ENCODE data around the gene MEA1. TPM values are rescaled to one million over a fixed set of nuclear protein-coding genes. Genes with fewer than 3 reads are reported as not detected.

Gene MEA1
- total RNA-seq (2014; rRNA removed; shearing (Covaris generic)): 67.6 and 81.1 TPM in 2 replicates

DNA sequence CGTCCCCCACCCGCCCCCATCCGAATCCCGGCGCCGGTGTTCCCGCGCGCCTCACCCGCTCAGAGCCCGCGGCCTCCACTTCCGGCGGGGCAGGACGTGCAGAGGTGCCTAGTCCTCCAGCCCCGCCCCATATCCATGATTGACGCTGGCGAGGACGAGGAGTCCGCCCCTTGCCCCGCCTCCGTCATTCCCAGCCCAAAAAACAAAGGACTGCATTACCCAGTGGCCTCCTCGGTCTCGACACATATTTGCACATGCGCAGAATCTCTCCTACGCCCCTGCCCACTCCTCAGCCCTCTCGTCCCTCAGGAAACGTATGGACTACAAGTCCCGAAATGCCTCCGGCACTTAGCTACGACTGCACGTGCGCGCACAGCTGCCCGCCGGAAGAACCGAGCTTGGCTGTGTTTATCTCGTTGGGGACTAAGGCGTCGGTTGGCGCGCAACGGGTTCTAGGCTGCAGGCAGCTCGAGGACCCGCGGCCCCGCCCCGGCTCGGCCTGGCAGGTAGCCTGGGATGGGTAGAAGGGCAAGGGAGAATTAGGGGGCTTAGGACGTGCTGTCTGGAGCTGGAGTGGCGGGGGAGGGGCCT lies at the start of gene MEA1, which contains the start of gene KLHDC3:
Gene MEA1 (minus strand): TSS at position 104 of the 591 bp plus-strand sequence. CDS start 133 bp downstream, outside the sequence.
Gene KLHDC3 (plus strand): TSS at position 407 of the 591 bp plus-strand sequence. CDS start 2,944 bp downstream, outside the sequence.
- Histone ChIP-seq H3K27me3 (no peaks in the 10 kb centered on the region), H3K27ac (peak within 1 kb of the TSS; percentile 43), H3K4me1 (peaks cover 5% of the 10 kb centered on the region; the same call in 1 of the 2 replicates), H3K36me3 (peaks cover 18% of the 10 kb centered on the region), H3K4me3 (peak within 1 kb of the TSS; percentile 63), H3K9me3 (replicated peaks) (no peaks in the 10 kb centered on the region)
- peak; percentile 100 for DNase-seq

DNA sequence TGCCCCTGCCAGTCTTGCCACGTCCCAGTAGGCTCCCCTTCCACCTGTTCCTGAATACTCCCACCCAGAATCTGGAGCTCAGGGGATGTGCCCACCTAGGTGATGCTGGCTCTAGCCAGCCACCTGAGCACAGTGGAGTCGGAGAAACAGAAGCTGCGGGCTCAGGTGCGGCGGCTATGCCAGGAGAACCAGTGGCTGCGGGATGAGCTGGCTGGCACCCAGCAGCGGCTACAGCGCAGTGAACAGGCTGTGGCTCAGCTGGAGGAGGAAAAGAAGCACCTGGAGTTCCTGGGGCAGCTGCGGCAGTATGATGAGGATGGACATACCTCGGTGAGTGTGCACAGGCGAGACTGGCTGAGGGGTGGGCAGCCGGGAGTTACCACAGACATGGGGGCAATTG lies 49.1 kb upstream of the MEA1 start:
- no peak overlapping the region for H3K27ac ChIP-seq
- no peak for DNase-seq
- H3K36me3 ChIP-seq: no peaks in the 10 kb centered on the region

DNA sequence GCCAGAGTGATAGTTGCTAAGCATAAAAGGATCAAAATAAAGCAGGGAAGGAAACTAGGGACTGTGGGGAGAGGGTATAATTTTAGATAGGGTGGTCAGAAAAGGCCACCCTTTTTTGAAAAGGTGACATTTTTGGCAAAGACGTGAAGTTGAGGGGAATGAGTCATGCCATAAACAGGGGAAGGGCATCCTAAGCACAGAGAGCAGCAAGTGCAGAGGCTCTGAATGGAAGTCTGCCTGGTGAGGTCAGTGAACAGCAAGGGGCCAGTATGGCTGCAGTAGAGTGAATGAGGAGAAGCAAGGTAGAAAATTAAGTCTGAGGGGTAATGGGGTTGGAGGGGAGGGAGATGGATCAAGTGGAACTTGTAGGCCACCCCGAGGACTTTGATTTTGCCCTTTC lies 48.1 kb upstream of the MEA1 start:
- H3K27ac ChIP-seq: no peak overlapping the region
- DNase-seq: no peak

More for the DNA sequence above, 49.1 kb upstream of the MEA1 start:
- peaks cover 5% of the 10 kb centered on the region for H3K4me1 ChIP-seq
- H3K9me3 ChIP-seq (replicated peaks): no peaks in the 10 kb centered on the region
- H3K27me3 ChIP-seq: no peaks in the 10 kb centered on the region
- no peak overlapping the region for H3K4me3 ChIP-seq

DNA sequence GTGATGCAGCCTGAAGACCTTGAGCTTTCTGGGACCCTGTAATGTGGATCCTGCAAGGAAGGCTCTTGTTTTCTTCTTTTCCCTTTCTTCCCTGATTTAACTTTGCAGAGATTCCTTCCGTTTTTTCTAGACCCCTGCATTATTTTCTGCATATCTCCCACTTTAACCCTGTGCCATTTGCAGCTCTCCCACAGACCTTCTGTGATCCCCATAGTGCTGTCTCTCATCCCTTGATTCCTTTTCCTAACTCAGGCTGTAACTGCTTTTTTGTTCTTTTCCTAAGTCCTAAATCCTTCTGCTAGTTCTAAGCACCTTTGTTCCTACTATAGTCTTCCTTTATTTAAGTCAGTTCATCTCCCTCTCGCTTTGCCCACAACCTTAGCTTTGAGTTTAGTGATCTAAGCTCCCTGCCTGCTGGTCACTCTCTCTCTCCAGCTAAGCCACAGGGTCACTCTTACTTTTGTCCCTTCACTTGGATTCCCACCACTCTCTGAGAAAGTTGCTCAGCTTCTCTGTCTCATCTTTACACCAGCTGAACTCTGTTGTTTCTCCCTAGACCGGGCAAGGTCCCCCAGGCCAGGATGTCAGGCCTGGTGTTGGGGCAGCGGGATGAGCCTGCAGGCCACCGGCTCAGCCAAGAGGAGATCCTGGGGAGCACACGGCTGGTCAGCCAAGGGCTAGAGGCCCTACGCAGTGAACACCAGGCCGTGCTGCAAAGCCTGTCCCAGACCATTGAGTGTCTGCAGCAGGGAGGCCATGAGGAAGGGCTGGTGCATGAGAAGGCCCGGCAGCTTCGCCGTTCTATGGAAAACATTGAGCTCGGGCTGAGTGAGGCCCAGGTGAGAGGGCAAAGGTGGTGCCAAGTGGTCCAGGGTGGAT lies 47.2 kb upstream of the MEA1 start:
- Histone ChIP-seq H3K4me1 (peaks cover 5% of the 10 kb centered on the region), H3K4me3 (no peak overlapping the region), H3K27me3 (no peaks in the 10 kb centered on the region), H3K27ac (no peak overlapping the region), H3K36me3 (no peaks in the 10 kb centered on the region), H3K9me3 (replicated peaks) (no peaks in the 10 kb centered on the region)
- DNase-seq: no peak

More for the DNA sequence above, 48.1 kb upstream of the MEA1 start:
- Histone ChIP-seq H3K4me1 (peaks cover 5% of the 10 kb centered on the region), H3K9me3 (replicated peaks) (no peaks in the 10 kb centered on the region), H3K36me3 (no peaks in the 10 kb centered on the region), H3K27me3 (no peaks in the 10 kb centered on the region), H3K4me3 (no peak overlapping the region)

DNA sequence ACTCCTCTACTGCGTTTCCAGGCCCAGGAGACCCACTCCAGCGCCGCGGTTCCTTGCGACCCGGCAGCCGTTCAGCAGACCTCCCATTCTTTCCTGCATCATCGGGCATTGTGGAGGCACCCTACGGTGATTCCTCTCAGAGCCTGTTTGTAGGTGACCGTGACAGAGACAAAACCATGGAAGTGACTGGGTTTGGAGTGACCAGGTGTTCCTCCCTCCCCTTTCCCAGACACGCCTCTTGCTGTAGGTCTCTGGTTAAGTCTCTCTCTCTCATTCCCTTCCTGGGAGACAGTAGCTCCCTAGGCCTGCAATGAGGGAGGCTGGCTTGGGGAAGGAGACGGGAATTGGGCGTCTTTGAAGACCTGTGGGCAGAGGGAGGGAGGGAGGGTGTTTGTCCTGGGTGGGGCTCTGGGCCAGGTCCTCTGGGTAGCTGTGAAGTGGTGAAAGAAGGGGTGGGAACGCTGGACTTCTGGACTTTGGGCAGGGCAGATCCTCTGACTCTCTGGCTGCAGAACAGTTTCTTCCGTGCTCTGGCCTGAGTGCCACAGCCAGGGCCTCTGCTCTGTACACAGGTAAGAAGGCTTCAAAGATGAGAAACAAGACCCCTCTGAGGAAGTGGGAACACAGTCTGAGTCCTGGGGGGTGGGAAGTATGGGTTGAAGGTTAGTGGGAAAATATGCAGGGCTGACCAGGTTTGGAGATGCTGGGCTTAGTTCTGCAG lies 46.4 kb upstream of the MEA1 start:
- DNase-seq: no peak
- no peaks in the 10 kb centered on the region for H3K36me3 ChIP-seq
- H3K9me3 ChIP-seq (replicated peaks): no peaks in the 10 kb centered on the region

DNA sequence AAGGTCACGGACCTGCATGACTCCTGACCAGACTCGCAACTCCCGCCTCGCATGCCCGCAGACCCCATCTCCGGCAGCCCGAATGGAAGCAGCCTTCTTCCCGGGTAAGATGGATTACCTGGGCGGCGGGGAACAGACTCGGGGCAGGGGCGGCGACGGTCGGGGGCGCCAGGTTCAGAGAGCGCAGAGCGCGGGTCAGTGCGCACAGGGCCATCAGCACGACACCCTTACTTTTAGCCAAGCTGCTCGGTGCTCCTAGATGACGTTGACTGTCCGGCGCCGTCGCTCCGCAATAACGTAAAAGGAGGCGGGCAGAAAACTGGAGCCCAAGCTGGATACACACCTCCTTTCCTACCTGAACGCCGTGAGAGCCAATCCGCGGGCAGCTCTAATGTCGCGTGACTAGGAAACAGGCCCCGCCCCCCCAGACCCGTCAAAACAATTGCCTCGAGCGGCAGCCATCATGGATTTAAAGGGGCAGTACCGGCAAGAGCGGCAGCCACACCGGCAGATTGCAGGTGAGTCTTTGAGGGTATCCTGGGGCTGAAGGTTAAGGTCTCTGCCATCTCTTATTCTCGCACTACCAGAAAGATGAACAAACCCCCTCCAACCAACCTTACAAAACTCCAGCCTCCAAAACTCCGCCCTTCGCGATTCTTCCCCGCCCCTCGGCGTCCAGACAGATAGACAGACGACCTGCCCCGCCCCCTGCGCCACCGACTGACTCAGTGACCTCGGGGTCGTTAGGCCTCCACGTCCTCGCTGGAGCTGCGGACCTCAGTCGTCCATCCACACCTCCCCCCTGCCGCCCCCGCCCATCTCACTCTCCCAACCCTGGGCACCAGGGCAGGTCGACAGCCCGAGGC lies 45.7 kb upstream of the MEA1 start, which contains the start of the genes KLC4 and MRPL2:
Gene KLC4 (plus strand): TSS at position 464 of the 866 bp plus-strand sequence. CDS start 1,705 bp downstream, outside the sequence.
Gene MRPL2 (minus strand): TSS at position 267 of the 866 bp plus-strand sequence. CDS start 53 bp downstream, at position 214.
- Histone ChIP-seq H3K27ac (peak within 1 kb of the TSS; percentile 61), H3K27me3 (no peaks in the 10 kb centered on the region), H3K36me3 (no peaks in the 10 kb centered on the region; the same call in 1 of the 2 replicates), H3K4me3 (peak within 1 kb of the TSS; percentile 84), H3K9me3 (replicated peaks) (no peaks in the 10 kb centered on the region), H3K4me1 (peaks cover 5% of the 10 kb centered on the region)
- DNase-seq: peak; percentile 98 to 99

More for the DNA sequence above, 46.4 kb upstream of the MEA1 start:
- H3K4me1 ChIP-seq: peaks cover 5% of the 10 kb centered on the region
- peak overlapping the region; percentile 84 for H3K4me3 ChIP-seq
- peak overlapping the region; percentile 61 for H3K27ac ChIP-seq
- no peaks in the 10 kb centered on the region for H3K27me3 ChIP-seq

DNA sequence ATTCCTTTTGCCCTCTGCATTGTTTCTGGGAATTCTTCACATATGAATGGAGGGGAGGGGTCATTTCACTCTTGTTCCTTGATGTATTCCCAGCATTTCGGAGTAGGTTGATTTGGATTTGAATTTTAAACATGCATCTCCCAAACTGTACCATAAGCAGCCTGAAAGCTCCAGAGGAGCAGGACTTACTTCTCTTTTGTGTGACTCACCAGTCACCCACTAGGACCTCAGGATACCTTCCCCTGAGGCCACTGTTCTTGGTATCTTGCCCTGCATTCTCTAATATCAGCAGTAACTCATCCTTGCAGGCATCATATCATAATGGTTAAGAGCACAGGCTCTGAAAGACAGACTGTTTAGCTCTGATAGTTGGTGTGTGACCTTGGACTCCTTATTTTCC lies 44.8 kb upstream of the MEA1 start:
- peak overlapping the region; percentile 84 for H3K4me3 ChIP-seq
- no peaks in the 10 kb centered on the region for H3K9me3 ChIP-seq (replicated peaks)
- DNase-seq: no peak
- H3K27me3 ChIP-seq: no peaks in the 10 kb centered on the region
- peak overlapping the region; percentile 61; the same call in 1 of the 2 replicates for H3K27ac ChIP-seq
- H3K36me3 ChIP-seq: no peaks in the 10 kb centered on the region; the same call in 1 of the 2 replicates
- H3K4me1 ChIP-seq: peaks cover 5% of the 10 kb centered on the region

DNA sequence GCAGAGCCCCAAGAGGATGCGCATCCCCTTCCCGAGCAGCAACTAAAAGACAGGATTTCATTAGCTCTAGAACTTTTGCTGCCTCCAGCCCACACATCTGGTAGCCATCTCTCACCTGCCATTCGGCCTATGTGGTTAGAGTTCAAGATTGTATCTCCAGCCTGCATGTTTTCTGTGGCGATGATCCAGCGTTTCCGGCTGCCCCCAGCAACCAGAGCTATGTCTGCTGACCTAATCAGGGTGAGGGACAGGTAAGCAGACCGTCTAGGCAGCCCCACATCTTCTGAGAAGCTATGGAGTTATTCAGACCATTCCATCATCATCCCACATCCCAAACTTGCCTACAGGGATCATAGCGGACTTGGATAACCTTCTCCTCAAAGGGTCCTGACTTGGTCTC lies 42.2 kb upstream of the MEA1 start:
- no peak overlapping the region for H3K4me3 ChIP-seq
- H3K27ac ChIP-seq: no peak overlapping the region
- peaks cover 16% of the 10 kb centered on the region for H3K4me1 ChIP-seq
- no peaks in the 10 kb centered on the region for H3K9me3 ChIP-seq (replicated peaks)
- DNase-seq: no peak
- H3K27me3 ChIP-seq: no peaks in the 10 kb centered on the region
- H3K36me3 ChIP-seq: no peaks in the 10 kb centered on the region; the same call in 1 of the 2 replicates

DNA sequence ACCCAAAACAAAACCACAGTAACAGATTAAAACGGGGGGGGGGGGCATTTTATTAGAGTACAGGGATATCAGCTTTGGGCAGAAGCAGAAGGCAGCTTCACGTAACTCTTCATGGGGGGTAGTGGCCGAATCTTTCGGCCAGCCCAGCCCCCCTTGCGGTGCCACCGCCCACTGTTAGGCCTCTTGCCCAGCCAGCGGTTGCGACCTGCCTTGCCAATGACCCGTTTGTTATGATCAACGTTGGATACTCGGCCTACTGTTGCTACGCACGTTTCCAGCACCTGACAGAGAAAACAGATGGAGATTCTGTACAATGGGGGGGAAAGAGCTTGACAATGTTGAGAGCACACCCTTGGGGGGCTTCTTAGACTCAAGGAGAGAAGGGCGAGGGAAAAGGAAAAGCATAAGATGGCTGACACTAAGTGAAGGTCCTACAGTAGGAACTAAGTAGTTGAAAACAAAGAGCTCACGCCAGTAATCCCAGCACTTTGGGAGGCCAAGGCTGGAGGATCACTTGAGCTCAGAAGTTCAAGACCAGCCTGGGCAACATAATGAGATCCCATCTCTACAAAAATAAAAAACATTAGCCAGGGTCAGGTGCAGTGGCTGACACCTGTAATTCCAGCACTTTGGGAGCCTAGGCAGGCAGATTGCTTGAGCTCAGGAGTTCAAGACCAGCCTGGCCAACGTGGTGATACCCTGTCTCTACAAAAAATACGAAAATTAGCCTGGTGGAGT lies 40.6 kb upstream of the MEA1 start:
- no peak for DNase-seq
- Histone ChIP-seq H3K36me3 (peaks cover 5% of the 10 kb centered on the region), H3K27me3 (no peaks in the 10 kb centered on the region)

DNA sequence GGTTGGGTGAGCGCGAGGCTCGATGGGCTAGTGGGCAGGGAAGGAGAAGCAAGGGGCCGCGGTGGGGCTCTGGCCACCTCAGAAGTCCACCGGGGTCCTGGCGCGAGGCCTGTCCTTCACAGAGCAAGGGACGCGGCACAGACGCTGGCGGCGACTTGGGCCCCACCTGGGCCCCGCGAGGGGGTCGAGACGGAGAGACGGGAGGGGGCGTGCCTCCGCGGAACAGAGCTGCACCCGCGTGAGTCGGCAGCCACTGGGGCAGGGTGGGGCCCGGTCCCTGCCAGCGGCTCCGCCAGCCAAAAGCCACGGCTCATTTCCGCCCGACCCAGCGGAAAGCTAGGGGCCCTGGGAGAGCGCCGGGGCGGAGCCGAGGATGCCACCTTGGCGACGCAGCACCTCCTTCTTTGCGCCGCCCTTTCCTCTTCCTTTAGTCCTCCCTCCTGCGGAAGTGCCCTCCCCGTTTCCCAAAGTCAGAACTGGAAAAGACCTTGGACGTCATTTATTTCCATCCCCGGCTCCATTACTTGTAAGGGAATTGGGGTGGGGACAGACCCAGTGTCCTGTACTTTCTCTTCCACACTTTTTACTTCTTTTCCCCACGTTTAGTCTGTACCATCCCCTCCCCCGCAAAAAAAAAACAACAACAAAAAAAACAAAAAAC lies 39.9 kb upstream of the MEA1 start, which contains the start of gene CUL7:
Gene CUL7 (minus strand): TSS at position 307 of the 661 bp plus-strand sequence. CDS start 1,063 bp downstream, outside the sequence.
- Histone ChIP-seq H3K27me3 (no peaks in the 10 kb centered on the region), H3K9me3 (replicated peaks) (no peaks in the 10 kb centered on the region), H3K4me1 (peaks cover 16% of the 10 kb centered on the region), H3K36me3 (peaks cover 7% of the 10 kb centered on the region), H3K27ac (peak within 1 kb of the TSS; percentile 85), H3K4me3 (peak within 1 kb of the TSS; percentile 80)
- DNase-seq: peak; percentile 94 to 97

More for the DNA sequence above, 40.6 kb upstream of the MEA1 start:
- H3K4me1 ChIP-seq: peaks cover 16% of the 10 kb centered on the region
- no peaks in the 10 kb centered on the region for H3K9me3 ChIP-seq (replicated peaks)
- H3K27ac ChIP-seq: peak overlapping the region; percentile 85
- peak overlapping the region; percentile 80 for H3K4me3 ChIP-seq

DNA sequence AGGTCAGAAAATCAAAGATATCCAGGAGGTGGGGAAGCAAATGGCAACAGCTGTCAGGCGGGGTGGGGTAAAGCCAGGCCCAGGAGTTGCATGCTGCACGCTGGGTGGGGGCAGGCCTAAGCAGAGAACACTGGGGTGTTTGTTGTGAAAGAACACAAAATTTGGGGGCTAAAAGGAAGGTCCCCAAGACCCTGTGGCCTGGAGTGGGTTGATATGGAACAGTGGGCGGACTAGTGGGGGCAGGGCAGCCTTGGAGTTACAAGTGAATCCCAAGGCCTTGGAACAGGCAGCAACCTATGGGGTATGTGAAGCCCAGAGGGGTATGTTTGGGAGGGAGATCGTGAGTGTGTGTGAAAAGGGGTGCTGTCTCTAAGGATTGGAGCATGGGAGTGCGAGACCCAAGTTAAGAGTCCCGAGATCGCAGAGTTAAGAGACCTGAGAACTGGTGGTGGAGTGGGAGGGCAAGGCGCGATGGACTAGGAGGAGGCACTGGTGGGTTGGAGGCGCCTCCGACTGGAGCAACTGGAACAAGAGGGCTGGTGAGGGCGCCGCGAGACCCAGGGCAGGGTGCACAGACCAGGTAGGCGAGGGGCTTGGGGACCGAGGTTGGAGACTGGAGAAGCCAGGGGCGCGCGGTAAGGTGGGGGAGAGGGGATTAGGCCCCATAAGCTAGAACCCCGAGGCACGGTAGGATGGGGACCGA lies 39.2 kb upstream of the MEA1 start:
- Histone ChIP-seq H3K36me3 (peaks cover 10% of the 10 kb centered on the region), H3K27ac (peak overlapping the region; percentile 85), H3K27me3 (no peaks in the 10 kb centered on the region), H3K9me3 (replicated peaks) (no peaks in the 10 kb centered on the region), H3K4me3 (peak overlapping the region; percentile 80), H3K4me1 (peaks cover 11% of the 10 kb centered on the region; the same call in 1 of the 2 replicates)
- DNase-seq: peak; percentile 61 to 62
